Muscle of arm (tissue), 12 donors: ENCODE results near the gene LGALS3BP. TPM values are rescaled to one million over a fixed set of nuclear protein-coding genes. Genes with fewer than 3 reads are reported as not detected.

Experiments used
- DNase-seq: peaks from one replicate; pipeline ENCODE4 v3.0.0-alpha.2; 2013
- polyA plus RNA-seq, 12 donors: library from polyadenylated mRNA; unstranded; fragments of 120-200 nt; gene quantifications; one replicate each; pipeline ENCODE4 v1.2.1, GENCODE V29; 2013; ENCODE audit not compliant: insufficient read length in 12 of 12

The LGALS3BP gene
- polyA plus RNA-seq, 12 donors: 43.2 to 67.4 (median 44.9) TPM; not detected in 1

DNA sequence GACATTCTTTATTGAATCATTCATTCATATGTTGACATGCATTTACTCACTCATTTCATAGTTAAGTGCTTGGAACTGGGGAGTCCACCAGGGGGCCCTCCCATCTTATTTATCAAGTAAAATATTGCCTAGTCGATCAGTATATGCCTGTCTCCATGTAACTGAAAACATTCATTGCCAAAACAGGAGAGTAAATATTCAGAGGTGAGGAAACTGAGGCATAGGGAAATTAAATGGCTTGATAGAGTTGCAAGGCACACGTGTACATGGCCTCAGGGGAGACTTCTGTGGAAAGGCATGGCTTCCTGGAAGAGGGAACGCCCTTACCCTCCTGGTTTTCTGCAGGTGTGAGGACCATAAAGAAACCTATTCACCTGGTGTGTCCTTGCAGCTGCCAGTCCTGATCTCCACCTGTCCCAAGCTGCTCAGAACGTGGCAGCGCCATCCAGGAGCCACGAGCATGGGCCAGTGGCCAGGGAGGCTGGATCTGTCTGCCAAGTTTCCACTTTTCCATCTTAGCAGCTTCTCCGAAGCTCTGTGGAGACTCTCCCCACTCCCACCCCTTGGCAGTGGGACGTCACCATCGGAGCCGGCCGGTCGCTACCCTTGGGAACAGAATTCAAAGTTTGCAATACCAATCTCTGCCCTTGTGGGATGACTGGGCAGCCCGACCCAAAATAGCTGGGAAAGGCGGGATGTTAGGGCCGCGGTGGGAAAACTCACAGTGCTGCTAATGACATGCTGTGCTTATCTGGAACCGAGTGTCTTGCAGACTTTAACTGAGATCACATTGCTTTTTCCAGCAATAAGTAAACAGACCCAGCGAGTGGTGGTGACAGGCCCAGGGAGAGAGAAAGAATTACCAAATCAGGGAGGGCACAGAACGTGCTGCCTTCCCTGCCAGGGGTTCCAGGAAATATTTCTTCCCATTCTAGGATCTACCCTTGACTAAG is 40.2 kb upstream of the LGALS3BP start:
- DNase-seq: peak; percentile 64

DNA sequence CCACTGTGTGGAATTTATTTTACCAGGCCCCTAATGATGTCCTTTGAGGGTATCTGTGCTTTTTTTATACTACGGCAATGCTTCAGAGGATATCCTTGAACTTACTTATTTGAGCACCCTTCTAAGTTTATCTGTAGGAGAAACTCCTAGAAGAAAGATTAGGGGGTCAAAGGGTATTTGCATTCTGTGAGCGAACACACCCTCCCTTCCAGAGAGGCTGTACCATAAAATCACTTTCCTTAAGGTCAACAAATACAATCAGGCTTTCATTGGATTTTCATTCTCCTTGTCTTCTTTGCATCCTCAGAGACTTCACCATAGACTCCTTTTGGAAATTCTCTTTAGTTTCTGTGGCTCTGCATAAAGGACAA is 39.5 kb upstream of the LGALS3BP start:
- DNase-seq: no peak

DNA sequence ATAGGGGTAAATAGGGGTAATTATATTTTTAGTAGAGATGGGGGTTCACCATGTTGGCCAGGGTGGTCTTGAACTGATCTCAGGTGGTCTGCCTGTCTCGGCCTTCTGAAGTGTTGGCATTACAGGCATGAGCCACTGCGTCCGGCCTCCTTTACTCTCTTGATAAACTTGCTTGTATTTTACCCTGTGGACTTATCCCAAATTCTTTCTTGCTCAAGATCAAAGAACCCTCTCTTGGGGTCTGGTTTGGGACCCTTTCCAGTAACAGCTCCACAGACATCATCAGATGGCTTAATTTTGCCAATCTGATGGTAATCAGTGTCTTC is 38.6 kb upstream of the LGALS3BP start:
- DNase-seq: no peak

DNA sequence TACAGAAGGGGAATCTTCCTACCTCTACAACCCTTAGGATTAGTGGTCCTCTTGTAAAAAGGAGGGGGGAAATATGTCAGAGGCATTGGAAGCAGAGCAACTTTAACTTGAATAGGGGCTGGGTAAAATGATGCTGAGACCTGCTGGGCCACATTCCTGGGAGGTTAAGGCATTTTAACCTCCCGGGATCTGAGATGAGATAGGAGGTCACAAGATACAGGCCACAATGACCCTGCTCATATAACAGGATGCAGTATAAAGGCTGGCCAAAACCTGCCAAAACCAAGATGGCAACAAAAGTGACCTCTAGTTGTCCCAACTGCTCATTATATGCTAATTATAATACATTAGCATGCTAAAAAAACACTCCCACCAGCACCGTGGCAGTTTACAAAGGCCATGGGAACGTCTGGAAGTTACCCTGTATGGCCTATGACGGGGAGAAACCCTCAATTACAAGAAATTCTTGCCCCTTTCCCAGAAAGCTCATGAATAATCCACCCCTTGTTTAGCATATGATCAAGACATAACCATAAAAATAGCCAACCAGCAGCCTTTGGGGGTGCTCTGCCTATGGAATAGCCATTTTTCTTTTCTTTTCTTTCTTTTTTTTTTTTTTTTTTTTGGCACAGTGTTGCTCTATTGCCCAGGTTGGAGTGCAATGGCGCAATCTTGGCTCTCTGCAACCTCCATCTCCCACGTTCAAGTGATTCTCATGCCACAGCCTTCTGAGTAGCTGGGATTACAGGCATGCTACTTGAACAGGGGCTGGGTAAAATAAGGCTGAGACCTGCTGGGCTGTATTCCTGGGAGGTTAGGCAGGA is 38.0 kb upstream of the LGALS3BP start:
- DNase-seq: no peak

DNA sequence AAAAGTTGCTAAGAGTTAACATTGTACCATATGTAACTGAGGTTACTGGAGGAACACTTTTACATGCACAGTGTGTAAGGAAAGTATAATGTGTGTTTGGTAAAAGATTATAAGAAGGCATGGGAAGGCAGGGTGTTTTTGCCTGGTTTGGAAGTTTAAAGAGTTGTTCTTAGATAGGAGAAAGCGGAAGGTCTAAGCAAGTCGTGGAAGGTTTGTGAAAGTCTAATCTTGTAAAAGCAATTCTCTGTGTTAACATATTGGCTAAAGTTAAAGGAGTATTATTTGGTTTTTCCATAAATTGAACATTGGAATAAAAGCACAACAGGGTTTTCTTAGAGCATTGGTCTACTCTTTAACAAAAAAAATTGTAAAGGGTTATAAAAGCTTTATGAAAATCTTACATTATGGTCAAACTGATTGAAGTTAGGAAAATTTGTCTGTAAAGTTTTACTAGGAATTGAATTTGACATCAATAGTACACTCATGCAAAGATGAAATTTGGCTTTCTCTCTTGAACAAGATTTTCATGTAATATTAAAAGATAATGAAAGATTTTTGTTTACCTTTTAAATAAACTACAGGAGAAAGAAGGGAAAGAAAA is 34.5 kb upstream of the LGALS3BP start:
- no peak for DNase-seq

DNA sequence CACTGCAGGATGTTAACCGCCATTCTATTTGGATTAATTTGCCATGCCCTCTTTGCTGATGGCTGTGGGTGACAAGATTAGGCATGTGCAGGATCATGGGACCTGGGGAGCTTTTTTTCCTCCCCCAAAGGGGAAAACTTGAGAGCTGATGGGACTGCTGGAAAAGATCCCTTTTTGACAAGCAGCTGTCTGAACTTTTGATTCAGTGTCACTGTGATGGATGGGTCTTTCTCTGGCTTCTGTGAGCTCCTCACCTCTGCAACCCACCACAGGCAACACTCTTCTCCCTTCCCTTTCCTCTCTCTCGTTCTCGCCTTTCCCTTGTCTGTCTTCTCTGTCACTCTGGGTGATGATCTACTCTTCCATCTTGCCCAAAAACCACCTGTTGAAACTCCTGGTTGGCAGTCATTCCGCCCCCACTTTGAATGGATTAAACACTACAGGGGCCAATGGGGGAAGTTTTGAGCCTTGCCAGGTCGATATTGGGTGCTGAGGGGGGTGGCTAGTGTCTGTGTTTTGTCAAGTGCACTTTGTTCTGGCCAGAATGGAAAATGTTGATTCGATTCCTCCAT is 32.9 kb upstream of the LGALS3BP start:
- DNase-seq: no peak

DNA sequence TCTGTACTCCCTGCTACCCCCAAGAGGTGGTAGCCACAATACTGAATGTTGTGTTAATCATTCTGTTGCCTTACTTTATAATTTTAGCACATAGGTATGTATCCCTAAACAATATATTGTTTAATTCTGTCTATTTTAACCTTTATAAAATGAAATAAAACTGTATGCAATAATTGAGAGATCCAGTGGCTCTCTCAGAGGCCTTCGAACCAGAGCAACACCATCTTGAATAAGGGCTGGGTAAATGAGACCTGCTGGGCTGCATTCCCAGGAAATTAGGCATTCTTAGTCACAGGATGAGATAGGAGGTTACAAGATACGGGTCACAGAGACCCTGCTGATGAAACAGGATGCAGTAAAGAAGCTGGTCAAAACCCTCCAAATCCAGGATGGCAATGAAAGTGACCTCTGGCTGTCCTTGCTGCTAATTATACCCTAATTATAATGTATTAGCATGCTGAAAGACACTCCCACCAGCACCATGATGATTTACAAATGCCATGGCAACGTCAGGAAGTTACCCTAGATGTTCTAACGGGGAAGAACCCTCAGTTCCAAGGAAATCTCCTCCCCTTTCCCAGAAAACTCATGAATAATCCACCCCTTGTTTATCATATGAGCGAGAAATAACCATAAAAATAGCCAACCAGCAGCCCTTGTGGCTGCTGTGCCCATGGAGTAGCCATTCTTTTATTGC is 31.9 kb upstream of the LGALS3BP start:
- DNase-seq: no peak

DNA sequence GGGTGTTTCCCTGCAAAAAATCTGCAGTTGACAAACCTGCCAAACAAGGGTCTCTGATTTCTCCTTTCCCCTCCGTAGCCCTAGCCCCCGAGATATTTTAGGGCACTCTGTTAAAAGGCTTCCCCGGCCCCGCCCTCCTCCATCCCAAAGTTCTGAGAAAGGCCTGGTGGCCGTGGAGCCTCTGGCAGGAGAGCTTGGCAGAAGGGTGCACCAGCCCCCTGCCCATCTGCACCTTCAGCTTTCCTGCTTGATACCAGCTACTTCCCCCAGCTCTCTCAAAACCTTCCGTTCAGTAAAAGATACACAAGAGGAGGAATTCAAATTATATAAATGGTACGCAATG is 30.6 kb upstream of the LGALS3BP start:
- DNase-seq: no peak

DNA sequence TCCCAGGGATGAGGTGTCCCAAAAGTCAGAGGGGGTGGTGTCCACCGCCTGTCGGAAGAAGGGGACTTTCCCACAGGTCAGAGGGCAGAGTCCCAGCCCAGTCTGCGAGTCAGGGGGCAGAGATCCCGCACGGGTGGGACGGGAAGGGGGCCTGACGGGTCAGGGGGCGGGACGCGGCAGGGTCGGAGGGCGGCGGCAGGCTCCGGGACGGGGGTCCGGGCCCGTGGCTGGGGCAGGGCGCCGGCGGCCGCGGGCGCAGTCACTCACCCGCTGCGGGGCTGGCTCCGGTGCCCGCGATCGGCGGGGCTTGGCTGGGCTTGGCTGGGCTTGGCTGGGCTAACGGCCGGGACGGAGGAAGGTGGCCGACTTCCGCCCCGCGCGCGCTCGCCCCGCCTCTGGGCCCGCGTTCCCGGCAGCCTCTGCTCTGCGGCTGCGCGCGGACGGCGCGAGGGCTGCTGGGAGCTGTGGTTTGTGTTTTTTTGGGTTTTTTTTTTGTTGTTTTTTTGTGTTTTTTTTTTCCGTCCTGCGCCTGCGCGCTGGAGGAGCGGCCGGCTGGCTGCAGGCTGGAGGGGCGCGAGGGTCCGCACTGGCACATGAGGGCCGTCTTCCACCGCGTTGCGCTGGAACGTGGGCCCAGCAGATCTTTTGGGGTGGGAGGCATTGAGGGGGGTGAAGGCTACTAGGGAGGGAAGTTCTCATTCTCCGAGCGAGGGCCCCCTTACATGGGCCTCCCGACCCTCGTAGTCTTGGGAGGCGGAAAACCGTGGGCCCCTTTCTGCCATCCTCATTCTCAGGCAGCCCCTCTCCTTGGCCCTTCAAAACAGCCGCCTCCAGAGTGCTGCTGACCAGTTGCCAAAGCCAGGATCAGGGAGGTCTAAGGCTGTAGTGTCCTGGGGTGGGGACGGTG is 29.9 kb upstream of the LGALS3BP start, which contains the start of gene CANT1:
Gene CANT1 (minus strand): TSS at position 368 of the 907 bp plus-strand sequence. CDS start 12,142 bp downstream, outside the sequence.
- peak; percentile 90 for DNase-seq

DNA sequence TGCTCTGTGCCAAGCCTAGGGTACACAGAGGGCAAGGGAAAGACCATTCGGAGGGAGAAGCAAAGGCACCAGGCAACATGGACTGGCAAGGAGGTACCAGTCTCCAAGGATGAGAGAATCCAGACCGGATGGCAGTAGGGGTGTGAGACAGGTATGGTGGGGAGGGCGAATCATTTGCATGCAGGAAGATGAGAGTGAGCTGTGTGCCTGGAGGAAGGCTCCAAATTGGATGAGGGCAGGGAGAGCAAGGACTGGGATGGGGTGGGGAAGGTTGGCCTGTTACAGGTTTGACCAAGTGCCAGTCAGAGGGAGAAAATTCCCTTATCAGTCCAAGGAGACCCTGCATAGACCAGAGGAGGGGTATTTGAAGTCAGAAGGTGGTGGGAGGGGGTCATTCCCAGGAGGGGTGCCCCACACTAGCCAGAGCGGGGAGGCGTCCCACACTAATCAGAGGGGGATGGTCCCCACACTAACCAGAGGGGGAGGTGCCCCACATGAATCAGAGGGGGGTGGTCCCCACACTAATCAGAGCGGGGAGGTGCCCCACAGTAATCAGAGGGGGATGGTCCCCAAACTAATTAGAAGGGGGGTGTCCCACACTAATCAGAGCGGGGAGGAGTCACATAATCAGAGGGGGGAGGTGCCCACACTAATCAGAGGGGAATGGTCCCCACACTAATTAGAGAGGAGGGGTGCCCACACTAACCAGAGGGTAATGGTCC is 29.1 kb upstream of the LGALS3BP start:
- no peak for DNase-seq

DNA sequence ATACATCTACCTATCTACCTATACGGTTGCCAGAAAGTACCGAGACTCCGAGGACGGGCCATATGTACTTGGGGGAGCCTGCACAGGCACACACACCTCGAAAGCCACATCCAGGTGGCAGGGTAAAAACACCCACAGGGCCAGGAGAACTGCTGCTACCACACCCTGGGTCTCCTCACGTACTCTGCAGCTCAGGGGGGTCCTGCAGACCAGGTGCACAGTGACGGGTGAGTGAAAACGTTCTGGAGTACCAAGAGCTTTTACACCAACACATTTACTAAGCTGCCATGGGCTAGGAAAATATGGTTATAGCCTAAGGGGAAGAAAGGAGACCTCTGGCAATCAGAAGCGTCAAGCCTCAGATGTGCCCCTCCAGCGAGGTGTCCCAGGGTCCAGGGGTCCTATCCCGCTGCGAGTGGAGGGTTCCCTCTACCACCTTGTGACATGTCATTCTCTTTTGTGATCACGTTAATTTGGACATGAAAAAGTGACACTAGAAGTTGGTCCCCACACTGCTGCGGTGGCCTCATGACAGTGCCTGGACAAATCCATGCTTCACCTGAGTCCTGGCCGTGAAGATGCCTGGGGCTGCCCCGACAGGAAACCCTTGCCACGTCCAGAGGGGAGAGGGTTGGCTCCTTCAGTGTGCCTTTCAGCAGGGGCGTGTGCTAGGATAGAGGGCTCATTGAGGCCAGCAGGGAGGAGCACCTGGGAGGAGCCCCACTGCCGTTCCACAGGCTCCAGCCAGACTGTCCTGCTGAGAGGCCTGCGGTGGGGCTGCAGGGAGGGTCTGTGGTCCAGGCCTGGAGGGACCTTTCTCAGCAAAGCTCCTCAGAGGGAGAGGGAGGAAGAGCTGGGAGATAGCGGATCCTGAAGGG is 28.0 kb upstream of the LGALS3BP start:
- DNase-seq: no peak

DNA sequence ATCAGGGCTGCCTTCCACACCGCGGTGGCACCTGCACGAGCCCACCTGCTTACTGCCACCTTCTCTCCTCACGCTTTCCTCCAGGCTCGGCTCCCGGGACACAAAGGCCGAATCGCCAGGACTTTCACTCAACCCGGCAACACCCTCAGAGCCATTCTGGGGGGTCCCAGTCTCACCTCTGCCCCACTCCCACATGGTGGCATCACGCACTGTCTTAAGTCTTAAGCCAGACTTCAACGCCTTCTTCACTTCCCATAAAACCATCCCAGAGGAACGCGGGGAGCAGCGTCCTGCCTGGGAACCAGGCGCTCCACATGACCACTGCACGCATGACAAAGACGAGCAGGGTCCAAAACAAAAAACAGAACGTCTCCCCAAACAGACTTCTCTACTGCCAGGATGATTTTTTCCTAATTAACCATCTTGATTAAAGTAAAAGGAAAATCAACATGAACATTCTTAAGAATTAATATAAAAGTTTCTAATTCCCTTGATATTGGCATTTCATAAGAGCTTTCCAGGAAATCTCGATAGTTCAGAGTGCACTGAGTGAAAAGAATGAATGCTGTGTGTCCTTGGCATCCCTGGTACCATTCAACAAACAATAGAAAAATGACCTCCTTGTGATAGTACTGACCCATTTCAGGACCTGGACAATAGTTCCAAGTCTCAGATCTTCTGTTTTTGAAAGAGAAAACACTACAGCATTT is 27.2 kb upstream of the LGALS3BP start:
- DNase-seq: no peak

DNA sequence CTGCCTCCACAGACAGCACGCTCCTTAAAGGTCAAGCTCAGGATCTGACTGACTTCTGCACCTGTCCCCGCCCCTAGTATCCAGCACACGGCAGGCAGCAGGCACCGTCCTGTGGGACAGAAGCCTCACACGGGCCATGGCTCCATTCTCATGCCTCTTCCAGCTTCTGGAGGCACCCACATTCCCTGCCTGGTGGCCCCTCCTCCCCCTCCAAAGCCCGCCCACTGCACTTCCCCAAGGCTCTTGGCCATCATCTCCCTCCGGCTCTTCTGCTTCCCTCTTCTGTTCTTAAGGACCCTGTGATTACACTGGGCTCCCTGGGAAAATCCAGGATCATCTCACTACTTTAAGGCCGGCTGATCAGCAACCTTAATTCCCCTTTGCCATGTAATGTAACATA is 26.3 kb upstream of the LGALS3BP start:
- no peak for DNase-seq

DNA sequence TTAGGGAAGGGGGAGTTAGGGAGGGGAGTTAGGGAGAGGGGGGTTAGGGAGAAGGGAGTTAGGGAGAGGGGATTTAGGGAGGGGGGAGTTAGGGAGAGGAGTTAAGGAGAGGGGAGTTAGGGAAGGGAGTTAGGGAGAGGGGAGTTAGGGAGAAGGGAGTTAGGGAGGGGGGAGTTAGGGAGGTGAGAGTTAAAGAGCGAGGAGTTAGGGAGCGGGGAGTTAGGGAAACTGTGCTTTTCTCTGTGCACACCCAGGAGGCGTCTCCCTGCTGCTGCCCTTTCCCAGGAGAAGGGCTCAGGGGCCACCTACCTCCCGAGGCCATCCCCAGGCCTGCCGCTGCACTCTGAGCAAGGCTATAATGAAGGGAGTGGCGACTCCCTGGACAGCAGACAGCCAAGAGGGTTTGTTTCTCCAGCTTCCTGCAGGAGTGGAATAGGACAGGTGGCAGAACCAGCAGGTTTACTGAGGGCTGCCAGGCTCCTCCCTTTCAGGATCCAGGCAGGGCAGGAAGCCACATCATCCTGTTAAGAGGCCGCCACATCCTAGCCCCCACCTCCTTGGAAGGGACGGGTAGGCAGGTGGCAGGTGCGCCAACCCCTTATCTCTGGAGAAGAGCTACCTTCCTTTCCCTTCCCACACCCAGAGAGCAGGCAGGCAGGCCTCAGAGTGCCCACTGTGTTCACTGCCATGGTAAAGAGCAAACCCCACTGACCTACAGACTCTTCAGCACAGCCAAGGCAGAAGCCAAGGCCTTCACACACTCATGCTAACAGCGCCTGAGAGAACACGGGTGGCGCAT is 25.5 kb upstream of the LGALS3BP start:
- DNase-seq: no peak

DNA sequence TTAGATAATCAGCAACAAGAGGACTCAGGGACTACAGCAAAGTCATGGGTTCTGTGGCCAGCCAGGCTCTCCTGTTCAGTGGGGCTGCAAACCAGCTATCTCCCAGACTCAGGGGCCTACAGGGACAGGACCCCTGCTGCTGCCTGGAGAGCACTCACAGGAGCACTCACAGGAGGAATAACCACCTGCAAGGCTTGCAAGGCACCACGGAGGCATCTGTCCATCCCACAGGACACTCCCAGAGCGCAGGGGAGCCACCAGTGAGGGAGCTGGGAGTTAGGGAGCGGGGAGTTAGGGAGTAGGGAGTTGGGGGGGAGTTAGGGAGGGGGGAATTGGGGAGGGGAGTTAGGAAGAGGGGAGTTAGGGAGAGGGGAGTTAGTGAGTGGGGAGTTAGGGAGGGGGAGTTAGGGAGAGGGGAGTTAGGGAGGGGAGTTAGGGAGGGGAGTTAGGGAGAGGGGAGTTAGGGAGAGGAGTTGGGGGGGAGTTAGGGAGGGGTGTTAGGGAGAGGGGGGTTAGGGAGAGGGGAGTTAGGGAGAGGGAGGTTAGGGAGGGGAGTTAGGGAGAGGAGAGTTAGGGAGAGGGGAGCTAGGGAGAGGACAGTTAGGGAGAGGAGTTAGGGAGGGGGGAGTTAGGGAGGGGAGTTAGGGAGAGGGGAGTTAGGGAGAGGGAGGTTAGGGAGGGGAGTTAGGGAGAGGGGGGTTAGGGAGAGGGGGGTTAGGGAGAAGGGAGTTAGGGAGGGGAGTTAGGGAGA is 24.1 kb upstream of the LGALS3BP start:
- DNase-seq: no peak

DNA sequence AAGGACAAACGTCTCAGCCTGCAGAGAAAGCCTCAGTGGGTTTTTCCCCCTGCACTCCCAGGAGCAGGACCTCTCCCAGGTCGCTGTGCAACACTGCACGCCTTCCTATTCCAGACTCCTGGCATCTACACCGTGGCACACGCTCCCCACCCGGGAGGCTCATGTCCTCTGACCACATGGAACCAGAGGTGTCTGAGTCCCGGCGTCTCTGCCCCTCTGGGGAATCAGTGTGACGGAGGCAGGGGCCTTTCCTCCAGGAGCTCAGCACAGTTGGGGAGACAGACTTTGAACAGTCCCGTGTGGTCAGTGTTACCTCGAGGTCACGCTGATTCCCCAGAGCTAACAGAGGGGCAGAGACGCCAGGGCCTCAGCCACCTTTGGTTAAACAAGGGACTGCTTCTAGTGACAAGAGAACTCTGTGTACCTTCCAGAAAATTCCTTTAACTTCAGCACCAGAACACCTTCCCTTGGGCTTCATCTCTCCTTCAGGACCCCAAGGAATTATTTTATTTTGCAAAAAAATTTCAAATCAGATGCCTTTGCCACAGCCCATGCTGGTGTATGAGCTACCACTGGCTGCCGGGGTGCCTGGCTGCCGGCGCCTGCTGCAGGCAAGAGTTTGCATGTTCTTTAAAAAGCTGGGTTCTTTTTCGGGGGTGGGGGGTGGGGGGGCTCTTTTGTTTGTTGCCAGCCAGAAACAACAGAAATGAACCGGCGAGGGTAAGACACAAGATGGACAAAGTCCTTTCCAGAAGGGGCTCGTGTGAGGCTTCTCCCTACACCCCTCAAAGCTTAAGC is 23.3 kb upstream of the LGALS3BP start:
- DNase-seq: no peak
